ENCODE data around the gene GALT. TPM values are rescaled to one million over a fixed set of nuclear protein-coding genes. Genes with fewer than 3 reads are reported as not detected.

Gene GALT
- total and polyA plus RNA-seq, 2 of the 13 experiments (the other 11 are each of a cell fraction or from before 2014, with no cell fraction given), result 40.4 to 46.3 TPM

DNA sequence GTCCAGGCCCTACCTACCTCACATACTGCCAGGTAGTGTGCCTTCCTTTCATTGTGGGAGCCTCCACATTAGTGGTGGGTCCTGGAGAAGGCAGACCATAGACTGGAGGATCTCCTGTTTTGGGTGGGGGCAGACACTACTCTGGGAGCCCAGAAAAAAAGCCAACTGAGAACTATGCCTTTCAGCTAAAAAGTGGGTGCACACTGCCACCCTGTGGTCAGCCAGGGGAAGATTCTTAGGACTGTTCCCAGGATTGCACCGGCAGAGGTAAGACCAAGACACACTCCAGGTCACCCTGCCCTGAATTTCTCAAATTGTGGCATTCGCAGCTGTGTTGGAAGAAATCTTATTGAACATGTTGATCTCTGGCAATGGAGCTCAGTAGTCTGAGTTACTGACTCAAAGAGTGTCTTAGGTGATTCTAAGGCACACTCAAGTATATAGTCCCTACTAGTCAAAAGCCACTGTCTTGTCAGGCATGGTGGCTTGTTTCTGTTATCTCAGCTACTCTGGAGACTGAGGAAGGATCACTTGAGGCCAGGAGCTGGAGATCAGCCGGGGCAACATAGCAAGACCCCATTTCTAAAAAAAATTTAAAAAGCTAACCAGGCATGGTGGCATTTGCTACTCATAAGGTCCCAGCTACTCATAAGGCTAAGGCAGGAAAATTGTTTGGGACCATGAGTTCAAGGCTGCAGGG is 12.5 kb upstream of the GALT start (continued):
- TF ChIP-seq, protein P1, sequence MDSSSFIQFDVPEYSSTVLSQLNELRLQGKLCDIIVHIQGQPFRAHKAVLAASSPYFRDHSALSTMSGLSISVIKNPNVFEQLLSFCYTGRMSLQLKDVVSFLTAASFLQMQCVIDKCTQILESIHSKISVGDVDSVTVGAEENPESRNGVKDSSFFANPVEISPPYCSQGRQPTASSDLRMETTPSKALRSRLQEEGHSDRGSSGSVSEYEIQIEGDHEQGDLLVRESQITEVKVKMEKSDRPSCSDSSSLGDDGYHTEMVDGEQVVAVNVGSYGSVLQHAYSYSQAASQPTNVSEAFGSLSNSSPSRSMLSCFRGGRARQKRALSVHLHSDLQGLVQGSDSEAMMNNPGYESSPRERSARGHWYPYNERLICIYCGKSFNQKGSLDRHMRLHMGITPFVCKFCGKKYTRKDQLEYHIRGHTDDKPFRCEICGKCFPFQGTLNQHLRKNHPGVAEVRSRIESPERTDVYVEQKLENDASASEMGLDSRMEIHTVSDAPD (CRISPR knock-in tag; IDR thresholded peaks at IDR 0.05), result no peak
- TF ChIP-seq ZNF747 (CRISPR knock-in tag; IDR thresholded peaks at IDR 0.05; ENCODE audit: borderline replicate concordance) (no peak), NKX3-1 (CRISPR knock-in tag; IDR thresholded peaks at IDR 0.05) (no peak), RAD51 (IDR thresholded peaks at IDR 0.05; ENCODE audit: borderline replicate concordance) (no peak), SP2 (CRISPR knock-in tag; IDR thresholded peaks at IDR 0.05) (no peak), JDP2 (CRISPR knock-in tag; IDR thresholded peaks at IDR 0.05; ENCODE audit: borderline replicate concordance) (no peak), KAT7 (CRISPR knock-in tag; IDR thresholded peaks at IDR 0.05; ENCODE audit: borderline replicate concordance) (no peak), ZNF318 (CRISPR knock-in tag; IDR thresholded peaks at IDR 0.05) (no peak), NFYC (CRISPR knock-in tag; IDR thresholded peaks at IDR 0.05) (no peak), TFE3 (CRISPR knock-in tag; IDR thresholded peaks at IDR 0.05) (no peak), ZNF704 (CRISPR knock-in tag; IDR thresholded peaks at IDR 0.05; ENCODE audit: borderline replicate concordance) (no peak), TCF7L2 (IDR thresholded peaks at IDR 0.05; ENCODE audit: low read depth, low read length) (no peak), FUBP1 (CRISPR knock-in tag; IDR thresholded peaks at IDR 0.05; ENCODE audit: borderline replicate concordance) (no peak), RBM39 (IDR thresholded peaks at IDR 0.05; ENCODE audit: low read depth, low read length, poor library complexity, severe bottlenecking) (no peak)

Data from HepG2 (cell line).